GM23248 (cell line): ENCODE measurements around the gene CHST11.

Source experiments
- EZH2 ChIP-seq: fragments of 200-600 bp; sonication (generic); IDR thresholded peaks from 2 replicates; pipeline ENCODE4 v1.6.1; 2018; ENCODE audit warnings: antibody characterized with exemption, mild to moderate bottlenecking; ENCODE audit not compliant: insufficient read depth, poor library complexity, severe bottlenecking
- EZH2phosphoT487 ChIP-seq: fragments of 200-600 bp; sonication (generic); IDR thresholded peaks from 2 replicates; pipeline ENCODE4 v1.6.1; 2018; ENCODE audit warnings: antibody characterized with exemption, moderate library complexity, mild to moderate bottlenecking, low read depth; ENCODE audit not compliant: insufficient read depth

DNA sequence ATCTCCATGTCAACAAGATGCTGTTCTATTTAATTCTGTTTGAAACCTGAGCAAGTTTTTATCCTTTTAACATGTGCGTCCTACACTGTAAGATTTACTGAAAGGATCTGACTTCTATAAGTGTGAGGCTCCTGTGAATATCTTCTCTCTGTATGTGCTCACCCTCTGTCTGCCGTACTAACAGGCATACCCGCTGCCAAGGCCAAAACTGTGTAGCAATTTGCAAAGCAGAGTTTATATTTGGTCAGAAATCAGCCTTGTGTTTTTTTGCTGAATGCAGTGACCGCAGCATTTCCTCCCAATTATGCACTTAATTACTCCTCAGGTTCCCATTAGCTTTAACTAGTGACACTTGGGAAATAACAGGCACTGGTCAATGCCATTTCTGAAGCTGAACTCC, 12.3 kb downstream of the CHST11 start:
- TF ChIP-seq EZH2 (no peak), EZH2phosphoT487 (no peak)
